ENCODE data around the gene GATA2.

DNA sequence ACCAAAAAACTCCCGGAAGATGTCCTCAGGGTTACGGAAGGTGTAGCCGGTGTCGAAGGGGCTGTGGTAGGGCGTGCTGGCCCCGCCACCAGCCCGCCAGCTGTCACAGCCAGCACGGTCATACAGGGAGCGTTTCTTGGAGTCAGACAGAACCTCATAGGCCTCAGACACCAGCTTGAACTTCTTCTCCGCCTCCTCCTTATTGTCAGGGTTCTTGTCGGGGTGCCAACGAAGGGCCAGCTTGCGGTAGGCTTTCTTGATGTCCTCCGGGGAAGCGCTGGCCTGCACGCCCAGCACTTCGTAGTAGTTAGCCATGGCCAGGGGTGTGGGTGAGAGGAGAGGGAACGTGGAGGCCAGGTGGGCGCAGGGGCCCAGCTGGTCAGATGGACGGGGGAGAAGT lies 30.1 kb downstream of the GATA2 start:
- TF ChIP-seq CTCF (IDR thresholded peaks at IDR 0.05) (no peak), EZH2 (IDR thresholded peaks at IDR 0.05; ENCODE audit: borderline replicate concordance, insufficient read depth, low read depth, low read length, poor library complexity, severe bottlenecking) (no peak)

Data from B cell (primary cell).